PC-3 (cell line): Measurements from ENCODE around the gene CORO1C. TPM values are rescaled to one million over a fixed set of nuclear protein-coding genes. Genes with fewer than 3 reads are reported as not detected.

ENCODE experiments used
- ATAC-seq: fragments of 200-7000 bp; cut with Tn5 transposase; 2 replicates; pipeline ENCODE4 v1.9.1; 2020; ENCODE audit warnings: mild to moderate bottlenecking, moderate library complexity
- BruUV-seq: library from RNA; stranded (reverse); fragments of 400-500 nt; replicated peaks from 2 replicates; lab custom pipeline; 2021; lab: Mats Ljungman, UMichigan
- CTCF ChIA-PET: fragments of 300-600 bp; sonication (Branson Sonifier 250); formaldehyde crosslinking; loops from one replicate; lab custom pipeline; 2022; ENCODE audit warnings: antibody characterized with exemption; lab: Charles Lee
- POLR2A ChIA-PET: fragments of 300-600 bp; sonication (Branson Sonifier 250); formaldehyde crosslinking; loops from one replicate; lab custom pipeline; 2022; ENCODE audit warnings: antibody characterized with exemption; ENCODE audit not compliant: unreplicated experiment; lab: Charles Lee
- DNase-seq: peaks from one replicate; pipeline ENCODE4 v3.0.0-alpha.2; 2015
- H2AFZ ChIP-seq: fragments of 300-600 bp; sonication (generic); 2 replicates; pipeline ENCODE4 v1.6.0; 2016; ENCODE audit warnings: antibody characterized with exemption, low read length
- H3F3A ChIP-seq: fragments of 300-600 bp; sonication (generic); one replicate; pipeline ENCODE4 v1.6.0; 2017; ENCODE audit warnings: antibody characterized with exemption, low read length, control low read depth, mild to moderate bottlenecking; ENCODE audit not compliant: unreplicated experiment
- H3K27ac ChIP-seq: fragments of 300-600 bp; sonication (generic); 2 replicates; pipeline ENCODE4 v1.5.1; 2016; ENCODE audit warnings: mild to moderate bottlenecking, low read length
- H3K27me3 ChIP-seq: fragments of 300-600 bp; sonication (generic); 2 replicates; pipeline ENCODE4 v1.6.1; 2016; ENCODE audit warnings: low read length, mixed read lengths
- H3K36me3 ChIP-seq: fragments of 300-600 bp; sonication (generic); 2 replicates; pipeline ENCODE4 v1.6.1; 2016; ENCODE audit warnings: low read depth, mixed run types, low read length, mixed read lengths
- H3K4me1 ChIP-seq: fragments of 300-600 bp; sonication (generic); 2 replicates; pipeline ENCODE4 v1.5.1; 2016; ENCODE audit warnings: low read length; ENCODE audit not compliant: insufficient read depth
- H3K4me2 ChIP-seq: fragments of 300-600 bp; sonication (generic); 2 replicates; pipeline ENCODE4 v1.6.0; 2016; ENCODE audit warnings: low read length
- H3K4me3 ChIP-seq: fragments of 300-600 bp; sonication (generic); 2 replicates; pipeline ENCODE4 v1.5.1; 2016; ENCODE audit warnings: mild to moderate bottlenecking, low read length, mixed read lengths
- H3K79me2 ChIP-seq: fragments of 300-600 bp; sonication (generic); 2 replicates; pipeline ENCODE4 v1.6.1; 2017; ENCODE audit warnings: low read length, mixed read lengths
- H3K9ac ChIP-seq: fragments of 300-600 bp; sonication (generic); 2 replicates; pipeline ENCODE4 v1.6.0; 2016; ENCODE audit warnings: mild to moderate bottlenecking, low read length
- H3K9me2 ChIP-seq: fragments of 300-600 bp; sonication (generic); replicated peaks from 2 replicates; pipeline ENCODE4 v1.6.1; 2016; ENCODE audit warnings: mixed run types, low read length, mixed read lengths
- H3K9me3 ChIP-seq: fragments of 300-600 bp; sonication (generic); 2 replicates; pipeline ENCODE4 v1.6.1; 2016; ENCODE audit warnings: low read length, mixed read lengths
- H4K20me1 ChIP-seq: fragments of 300-600 bp; sonication (generic); 2 replicates; pipeline ENCODE4 v1.6.1; 2016; ENCODE audit warnings: low read length, mixed read lengths
- CTCF ChIP-seq: fragments of 300-600 bp; sonication (generic); conservative IDR thresholded peaks from 2 replicates; pipeline ENCODE4 v1.5.1; 2017; ENCODE audit warnings: antibody characterized with exemption, low read depth, mild to moderate bottlenecking, low read length
- EZH2 ChIP-seq: fragments of 300-600 bp; sonication (generic); IDR thresholded peaks from one replicate; pipeline ENCODE4 v1.6.1; 2017; ENCODE audit warnings: antibody characterized with exemption, mild to moderate bottlenecking, low read length; ENCODE audit not compliant: unreplicated experiment
- EZH2phosphoT487 ChIP-seq: fragments of 300-600 bp; sonication (generic); IDR thresholded peaks from 2 replicates; pipeline ENCODE4 v1.6.1; 2018; ENCODE audit warnings: mild to moderate bottlenecking, antibody characterized with exemption, low read length, borderline replicate concordance
- intact Hi-C: fragments of 100-400 bp; cut with micrococcal nuclease; formaldehyde crosslinking; loops from 2 replicates; pipeline ENCODE4 v1.9.0; 2023
- total RNA-seq: library from RNA; depleted of rRNA; stranded (reverse); fragments of >200 nt; gene quantifications from 2 replicates; pipeline ENCODE4 v1.2.3, GENCODE V29; 2014

The CORO1C gene
- total RNA-seq, 1 experiment from 2014 or later: 179 TPM

GRCh38 chr12:108668063-108668462 lies 63.3 kb downstream of the CORO1C start:
- H3K4me1 ChIP-seq: peaks cover 13% of the 10 kb centered on the region
- no peaks in the 10 kb centered on the region for H3K9me2 ChIP-seq
- DNase-seq (no peak), ATAC-seq (no peak)
- BruUV-seq: no TSS peak
- H3K79me2 ChIP-seq: peaks cover 93% of the 10 kb centered on the region
- H3K9ac ChIP-seq: no peak overlapping the region
- intact Hi-C loops: loop anchor here (10.0 kb wide), 1 partner anchor 287 kb away; no protein-coding TSS in a partner anchor
- H2AFZ ChIP-seq: no peak overlapping the region
- no peak overlapping the region for H3K4me3 ChIP-seq
- no peaks in the 10 kb centered on the region for H3K9me3 ChIP-seq
- ChIA-PET CTCF (interaction anchor here (1.9 kb wide), 1 partner anchor 135 kb away, joined by 7 read pairs; no protein-coding TSS in a partner anchor), POLR2A (no interaction called here)
- no peak overlapping the region for H3K4me2 ChIP-seq
- 0 out of 2 replicates have a peak, but pooled peaks cover 5% of the 10 kb centered on the region for H4K20me1 ChIP-seq
- no peak for TF ChIP-seq EZH2phosphoT487
- no peak for TF ChIP-seq CTCF
- TF ChIP-seq EZH2: no peak
- H3F3A ChIP-seq: no peaks in the 10 kb centered on the region
- no peaks in the 10 kb centered on the region for H3K27me3 ChIP-seq
- H3K27ac ChIP-seq: no peak overlapping the region
- peaks cover 16% of the 10 kb centered on the region; the same call in 1 of the 2 replicates for H3K36me3 ChIP-seq

DNA sequence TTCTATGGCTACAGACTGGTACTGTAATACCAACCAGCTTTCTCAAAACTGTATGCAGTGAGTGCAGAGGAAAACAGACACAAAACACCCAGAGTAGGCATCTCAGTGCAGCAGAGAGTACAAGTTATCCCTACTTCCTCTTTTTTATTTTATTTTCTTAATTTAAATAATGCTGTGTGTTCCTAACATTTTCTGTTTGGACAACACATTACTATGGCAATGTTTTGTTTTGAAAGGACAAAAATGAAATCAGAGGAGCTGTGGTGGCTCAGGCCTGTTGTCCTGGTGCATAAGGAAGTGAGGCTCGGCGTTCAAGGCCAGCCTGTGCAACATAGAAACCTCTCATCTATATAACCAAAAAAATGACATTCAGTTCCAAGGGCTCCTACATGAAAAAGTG lies 64.0 kb downstream of the CORO1C start:
- ChIA-PET CTCF (interaction anchor here (1.1 to 1.9 kb wide), 2 partner anchors 24 to 136 kb away, joined by 3 to 7 read pairs; no protein-coding TSS in a partner anchor), POLR2A (interaction anchor here (0.6 kb wide), 1 partner anchor 124 kb away, joined by 3 read pairs; no protein-coding TSS in a partner anchor)
- H3K9ac ChIP-seq: no peak overlapping the region
- DNase-seq (no peak), ATAC-seq (no peak)
- no peaks in the 10 kb centered on the region for H3K27me3 ChIP-seq
- 0 out of 2 replicates have a peak, but pooled peaks cover 5% of the 10 kb centered on the region for H4K20me1 ChIP-seq
- H3K9me3 ChIP-seq: no peaks in the 10 kb centered on the region
- no peak for TF ChIP-seq CTCF
- no peak for TF ChIP-seq EZH2phosphoT487
- no peak for TF ChIP-seq EZH2
- H3K4me3 ChIP-seq: no peak overlapping the region
- peaks cover 13% of the 10 kb centered on the region for H3K4me1 ChIP-seq
- H3K79me2 ChIP-seq: peaks cover 92% of the 10 kb centered on the region
- no peak overlapping the region for H2AFZ ChIP-seq
- H3K4me2 ChIP-seq: no peak overlapping the region
- intact Hi-C loops: loop anchor here (10.0 kb wide), 1 partner anchor 287 kb away; no protein-coding TSS in a partner anchor
- H3K27ac ChIP-seq: no peak overlapping the region
- BruUV-seq: no TSS peak
- H3K36me3 ChIP-seq: peaks cover 10% of the 10 kb centered on the region; the same call in 1 of the 2 replicates
- H3F3A ChIP-seq: no peaks in the 10 kb centered on the region
- H3K9me2 ChIP-seq: no peaks in the 10 kb centered on the region

DNA sequence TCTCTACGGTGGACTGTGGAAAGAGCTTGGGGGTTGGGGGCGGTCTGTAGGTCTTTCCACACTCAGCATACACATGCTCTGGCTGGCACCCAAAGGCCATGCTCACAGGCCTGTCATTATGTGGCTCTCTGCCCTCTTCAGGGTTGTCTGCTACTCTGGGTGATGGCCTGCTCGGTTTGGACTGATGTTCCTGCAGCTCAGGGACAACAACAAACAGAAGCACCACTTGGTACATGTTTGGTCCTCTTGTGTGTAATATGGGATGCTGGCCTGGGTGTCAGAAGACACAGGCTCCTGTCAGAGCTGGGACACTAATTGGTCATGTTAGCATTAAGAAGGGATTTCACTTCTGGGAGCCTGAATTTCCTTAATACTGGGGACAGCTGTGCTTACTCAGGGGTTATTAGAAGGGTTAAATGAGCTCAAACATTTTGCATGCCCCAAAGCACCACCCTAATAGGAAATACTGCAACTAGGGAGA lies 64.9 kb downstream of the CORO1C start:
- ATAC-seq (no peak; the same call in 1 of the 2 replicates), DNase-seq (no peak)
- no peaks in the 10 kb centered on the region for H3K9me3 ChIP-seq
- TF ChIP-seq CTCF (no peak), EZH2 (no peak), EZH2phosphoT487 (no peak)
- no peak overlapping the region for H3K9ac ChIP-seq
- peaks cover 10% of the 10 kb centered on the region; the same call in 1 of the 2 replicates for H3K36me3 ChIP-seq
- intact Hi-C loops: loop anchor here (10.0 kb wide), 1 partner anchor 288 kb away; no protein-coding TSS in a partner anchor
- no peaks in the 10 kb centered on the region for H3K9me2 ChIP-seq
- CTCF ChIA-PET: interaction anchor here (1.1 to 1.9 kb wide), 2 partner anchors 25 to 137 kb away, joined by 3 to 7 read pairs; no protein-coding TSS in a partner anchor
- H3K4me2 ChIP-seq: no peak overlapping the region
- H3K4me1 ChIP-seq: peaks cover 13% of the 10 kb centered on the region
- H3K4me3 ChIP-seq: no peak overlapping the region
- H4K20me1 ChIP-seq: 0 out of 2 replicates have a peak, but pooled peaks cover 5% of the 10 kb centered on the region
- no peaks in the 10 kb centered on the region for H3F3A ChIP-seq
- POLR2A ChIA-PET: interaction anchor here (0.6 kb wide), 1 partner anchor 125 kb away, joined by 3 read pairs; no protein-coding TSS in a partner anchor
- H2AFZ ChIP-seq: no peak overlapping the region
- H3K27ac ChIP-seq: no peak overlapping the region
- no peaks in the 10 kb centered on the region for H3K27me3 ChIP-seq
- peaks cover 92% of the 10 kb centered on the region for H3K79me2 ChIP-seq
- BruUV-seq: no TSS peak
